ENCODE data around the gene ADGRL4.
"Not testable (repeated sequence)": the region's sequence is repeated elsewhere in the genome, so short reads cannot be mapped to it uniquely, and the experiment has no call there.

The ADGRL4 gene

DNA sequence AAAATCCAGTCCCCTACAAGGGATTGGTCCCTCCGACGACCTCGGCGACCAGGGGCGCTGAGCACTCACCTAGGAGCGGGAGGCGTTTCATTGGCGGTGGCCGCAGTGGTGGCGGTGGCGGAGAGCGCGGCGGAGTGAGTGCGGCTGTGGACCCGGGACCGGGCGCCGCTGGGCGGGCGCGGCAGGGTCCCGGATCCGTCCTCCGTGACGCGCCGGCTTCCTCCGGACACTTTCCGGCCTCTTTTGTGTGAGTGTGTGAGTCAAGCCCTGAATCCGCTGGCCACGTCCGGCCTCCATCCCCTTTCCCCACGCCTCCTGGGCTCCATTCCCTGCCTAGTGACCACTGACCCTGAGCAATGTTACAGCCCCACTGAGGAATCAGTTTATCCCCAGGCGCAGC lies at the start of gene ADGRL4:
Gene ADGRL4 (minus strand): TSS at position 167 of the 400 bp plus-strand sequence. CDS start 76 bp downstream, at position 91.
- no peak for DNase-seq (ENCODE audit: low read depth in 2 of 2, low spot score in 1 of 2)

DNA sequence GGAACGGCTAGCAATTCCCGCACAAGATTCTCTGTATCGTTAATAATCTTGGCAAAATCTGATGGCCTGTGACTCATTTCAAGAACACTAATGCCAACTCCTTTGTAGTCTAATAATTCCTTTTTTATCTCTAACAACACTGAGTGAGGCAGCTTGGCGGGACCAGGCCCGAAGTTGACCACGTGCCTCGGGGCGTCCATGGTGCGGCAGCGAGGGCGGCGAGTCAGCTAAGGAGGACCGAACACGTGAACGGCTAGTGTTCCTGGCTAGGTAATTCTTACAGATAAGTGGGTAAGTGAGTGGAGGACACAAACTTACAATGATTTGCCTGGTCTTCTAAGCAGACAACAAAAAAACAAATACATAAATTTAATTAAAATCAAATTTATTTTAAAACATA lies 49.3 kb upstream of the ADGRL4 start:
- DNase-seq (ENCODE audit: low read depth in 2 of 2, low spot score in 1 of 2): no peak

DNA sequence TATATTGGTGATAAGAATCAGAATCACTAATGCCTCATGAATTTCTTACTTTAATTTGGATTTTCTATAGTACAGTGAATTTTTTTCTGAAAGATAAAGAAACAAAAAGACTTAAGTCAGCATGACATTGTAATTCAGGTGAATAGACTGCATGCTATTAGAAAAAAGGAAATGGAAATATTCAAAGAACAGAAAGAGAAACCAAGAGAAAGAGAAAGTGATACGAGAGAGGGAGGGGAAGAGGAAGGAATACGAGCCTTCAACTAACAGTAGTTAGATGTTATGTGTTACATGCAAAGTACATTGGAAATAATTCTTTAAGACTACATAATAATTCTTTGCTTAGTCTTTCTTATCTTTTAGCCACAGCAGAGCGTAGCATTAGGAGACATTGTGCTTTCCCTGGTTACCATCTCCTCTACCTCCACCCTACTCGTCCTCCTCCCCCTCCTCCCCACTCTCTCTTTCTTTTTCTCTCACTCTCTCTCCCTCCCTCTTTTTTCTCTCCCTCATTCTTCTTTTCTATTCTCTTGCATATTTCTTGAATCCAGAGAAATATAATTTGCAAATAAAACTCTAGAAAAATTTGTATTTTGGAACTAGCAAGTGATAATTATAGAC lies 46.4 kb upstream of the ADGRL4 start:
- DNase-seq (ENCODE audit: low read depth in 2 of 2, low spot score in 1 of 2): no peak

DNA sequence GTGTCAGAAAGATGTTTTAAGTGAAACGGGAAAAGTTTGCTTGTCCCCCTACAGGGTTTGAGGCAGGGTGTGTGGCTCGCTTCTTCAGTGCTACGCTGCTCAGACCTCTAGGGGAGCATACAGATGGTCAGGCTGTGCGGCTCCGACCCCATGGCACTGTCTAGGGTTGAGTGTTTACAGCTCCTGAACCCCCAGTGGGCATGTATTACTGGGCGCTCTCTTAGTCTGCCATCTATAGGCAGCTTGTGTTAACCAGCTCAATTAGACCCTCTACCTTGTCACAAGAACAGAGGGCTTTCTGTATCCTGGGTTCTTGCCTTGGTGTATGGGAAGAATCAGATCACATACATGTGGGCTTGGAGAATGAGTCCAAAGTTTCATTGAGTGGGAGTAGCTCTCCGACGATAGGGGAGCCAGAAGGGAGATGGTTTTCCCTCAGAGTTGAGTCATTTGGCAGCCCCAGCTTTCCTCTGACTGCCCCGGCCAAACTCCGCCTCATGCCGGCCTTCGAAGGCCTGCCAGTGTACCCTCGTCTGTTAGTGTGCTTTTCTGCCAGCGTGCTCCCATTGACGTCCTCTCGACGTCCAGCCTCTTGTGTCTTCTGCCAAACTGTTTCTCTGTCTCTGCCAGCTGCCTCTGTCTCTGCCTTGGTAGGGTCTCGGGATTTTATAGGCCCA lies 38.6 kb upstream of the ADGRL4 start:
- no peak for DNase-seq (ENCODE audit: low read depth in 2 of 2, low spot score in 1 of 2)

DNA sequence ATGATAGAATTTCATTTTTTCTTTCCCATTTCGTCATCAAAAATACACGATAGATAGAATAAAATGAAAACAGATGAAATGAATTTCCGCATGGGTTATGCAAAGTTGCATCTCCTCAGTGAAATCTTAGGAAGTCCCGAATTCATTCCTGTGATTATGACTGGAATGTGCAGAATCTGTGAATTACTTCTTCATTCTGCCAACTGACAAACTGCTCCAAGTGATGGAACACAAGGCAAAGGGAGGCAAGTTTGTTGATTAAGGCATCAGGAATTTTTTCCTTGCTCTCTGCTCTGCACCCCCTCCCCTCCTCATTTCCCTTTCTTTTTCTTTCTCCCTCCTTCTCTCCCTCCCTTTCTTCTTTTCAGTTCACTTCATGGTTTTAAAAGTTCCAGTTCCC lies 37.0 kb upstream of the ADGRL4 start:
- DNase-seq (ENCODE audit: low read depth in 2 of 2, low spot score in 1 of 2): no peak

DNA sequence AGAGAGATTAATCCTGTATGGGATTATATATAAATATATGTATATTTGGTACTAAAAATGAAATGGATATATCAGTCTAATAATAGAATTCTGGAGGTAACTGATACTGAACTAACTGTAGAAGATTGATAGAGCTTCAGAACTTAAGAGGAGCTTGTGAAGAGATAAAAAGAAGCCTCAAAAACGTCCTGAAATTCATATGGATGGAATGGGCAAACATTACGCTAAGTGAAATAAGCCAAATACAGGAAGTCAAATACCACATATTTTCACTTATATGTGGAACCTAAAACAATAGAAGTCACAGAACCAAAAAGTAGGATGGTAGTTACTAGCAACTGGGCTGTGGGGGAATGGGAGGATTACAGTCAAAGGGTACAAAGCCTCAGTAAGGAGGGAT lies 36.0 kb upstream of the ADGRL4 start:
- DNase-seq (ENCODE audit: low read depth in 2 of 2, low spot score in 1 of 2): no peak

DNA sequence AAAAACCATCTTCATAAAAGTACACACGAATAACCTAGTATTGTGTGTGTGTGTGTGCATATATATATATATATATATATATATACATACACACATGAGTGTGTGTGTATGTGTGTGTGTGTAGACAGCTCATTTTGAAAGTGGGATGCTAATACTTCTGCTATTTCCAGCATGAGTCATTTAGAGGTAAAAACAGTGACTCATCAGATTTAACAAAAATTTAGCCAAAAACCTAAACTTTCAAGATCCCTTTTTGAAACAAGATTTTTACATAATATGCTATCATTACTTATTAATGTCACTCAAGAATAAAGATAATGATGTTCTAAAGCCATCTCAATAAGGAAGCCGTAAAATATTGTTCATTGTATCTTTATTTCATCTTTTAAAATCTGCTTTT lies 35.6 kb upstream of the ADGRL4 start:
- no peak for DNase-seq (ENCODE audit: low read depth in 2 of 2, low spot score in 1 of 2)

DNA sequence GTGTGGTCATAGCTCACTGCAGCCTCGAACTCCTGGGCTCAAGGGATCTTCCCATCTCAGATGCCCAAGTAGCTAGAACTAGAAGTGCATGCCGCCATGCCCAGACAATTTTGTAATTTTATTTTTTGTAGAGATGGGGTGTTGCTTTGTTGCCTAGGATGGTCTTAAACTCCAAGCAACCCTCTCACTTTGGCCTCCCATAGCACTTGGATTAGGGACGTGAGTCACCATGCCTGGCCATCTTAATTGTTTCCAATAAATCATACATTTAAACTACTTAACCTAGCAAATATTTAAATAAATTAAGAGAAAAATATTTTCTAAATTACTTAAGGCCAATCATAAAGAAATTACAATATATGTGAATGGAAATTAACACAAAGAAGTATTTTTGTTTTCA lies 35.1 kb upstream of the ADGRL4 start:
- no peak for DNase-seq (ENCODE audit: low read depth in 2 of 2, low spot score in 1 of 2)

DNA sequence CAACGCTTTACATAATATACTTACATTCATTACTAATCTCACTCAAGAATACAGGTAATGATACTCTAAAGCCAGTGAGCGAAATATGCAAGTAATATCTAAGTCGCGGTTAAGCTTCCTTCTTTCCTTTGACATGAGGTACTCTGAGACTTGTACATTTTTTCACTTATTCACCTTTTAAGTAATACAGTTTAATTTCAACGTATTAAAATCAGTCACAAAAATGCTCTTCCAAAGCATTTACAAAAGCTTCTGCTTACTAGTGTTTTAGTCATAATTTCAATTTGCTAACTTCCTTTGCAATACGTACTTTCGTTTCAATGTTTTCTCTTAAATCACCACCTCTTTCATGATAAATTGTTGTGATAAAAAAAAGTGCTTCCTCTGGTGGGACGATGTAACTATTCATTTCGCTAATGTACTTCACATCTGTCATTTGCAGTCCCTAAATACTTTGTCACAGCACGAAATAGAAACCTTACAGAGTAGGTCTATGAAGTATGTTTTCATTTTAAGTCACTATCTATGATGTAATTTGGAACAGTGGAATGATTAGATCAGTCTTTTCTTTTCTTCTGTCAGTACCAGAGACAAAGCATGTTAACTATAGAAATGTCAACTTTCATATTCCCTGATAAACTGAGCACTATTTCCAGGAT lies 34.0 kb upstream of the ADGRL4 start:
- no peak for DNase-seq (ENCODE audit: low read depth in 2 of 2, low spot score in 1 of 2)

DNA sequence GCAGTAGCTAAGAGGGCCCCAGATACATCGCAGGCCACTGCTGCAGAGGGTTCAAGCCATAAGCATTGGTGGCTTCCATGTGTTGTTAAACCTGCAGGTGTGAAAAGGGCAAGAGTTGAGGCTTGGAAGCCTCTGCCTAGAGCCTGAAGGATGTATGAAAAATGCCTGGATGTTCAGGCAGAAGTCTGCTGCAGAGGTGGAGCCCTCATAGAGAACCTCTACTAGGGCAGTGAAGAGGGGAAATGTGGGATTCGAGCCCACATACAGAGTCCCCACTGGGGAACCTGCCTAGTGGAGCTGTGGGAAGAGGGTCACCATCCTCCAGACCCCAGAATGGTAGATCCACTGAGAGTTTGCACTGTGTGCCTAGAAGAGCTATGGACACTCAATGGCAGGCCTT lies 30.6 kb upstream of the ADGRL4 start:
- DNase-seq (ENCODE audit: low read depth in 2 of 2, low spot score in 1 of 2): no peak

DNA sequence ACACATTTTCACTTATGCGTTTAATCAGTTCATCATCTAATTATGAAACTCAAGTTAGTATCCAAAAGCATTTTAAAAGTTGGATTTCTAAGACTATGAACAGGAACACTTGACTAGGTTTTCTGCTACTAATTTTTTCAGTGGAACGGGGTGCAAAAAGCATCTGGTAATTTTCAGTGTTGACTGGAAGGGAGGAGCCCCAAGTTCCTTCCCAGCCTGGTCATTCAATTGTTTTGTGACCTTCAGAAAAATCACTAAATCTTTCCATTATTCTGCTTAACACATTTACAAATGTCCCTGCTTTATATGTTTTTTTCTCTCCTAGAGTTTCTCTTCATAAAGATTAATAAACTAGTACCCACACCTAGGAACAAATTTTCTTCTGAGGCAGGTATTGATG lies 6.0 kb upstream of the ADGRL4 start:
- DNase-seq (ENCODE audit: low read depth in 2 of 2, low spot score in 1 of 2): no peak

DNA sequence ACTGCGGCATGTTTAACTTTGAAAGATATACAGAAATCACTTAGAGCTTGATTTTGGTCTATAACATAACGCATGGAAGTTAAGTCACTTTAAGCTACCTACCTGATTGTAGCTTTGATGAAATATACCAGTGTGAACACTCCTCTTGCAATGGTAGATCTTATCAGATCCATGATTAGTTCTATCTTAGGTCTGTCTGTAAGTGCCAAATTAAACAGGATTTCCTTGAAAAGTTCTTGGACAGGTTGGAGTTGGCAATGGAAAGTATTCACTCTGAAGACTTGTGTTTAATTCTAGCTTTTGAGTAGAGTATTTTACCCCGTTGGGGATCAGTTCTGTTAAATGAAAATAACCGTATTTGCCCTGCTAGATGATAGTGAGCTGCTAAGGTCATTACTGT lies 4.1 kb upstream of the ADGRL4 start:
- no peak for DNase-seq (ENCODE audit: low read depth in 2 of 2, low spot score in 1 of 2)

DNA sequence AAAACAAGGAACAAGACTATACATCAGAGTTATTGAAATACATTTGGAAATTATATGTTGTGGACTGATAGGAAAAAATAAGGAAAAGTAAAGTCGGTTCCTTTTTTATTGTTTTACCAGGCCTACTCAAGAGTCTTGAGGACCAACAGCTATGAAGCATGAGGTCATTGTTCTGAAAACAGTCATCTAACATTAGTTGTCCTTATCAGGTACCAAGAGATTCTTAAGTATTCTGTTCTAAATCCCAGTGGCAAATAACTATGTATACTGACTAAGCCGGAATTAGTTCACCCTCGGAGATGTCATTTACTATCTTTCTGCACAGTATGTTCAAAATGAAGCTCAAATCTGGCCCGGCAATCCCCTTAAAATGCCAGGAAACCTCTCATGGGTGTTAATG lies 585 bp downstream of the ADGRL4 start:
- DNase-seq (ENCODE audit: low read depth in 2 of 2, low spot score in 1 of 2): no peak

DNA sequence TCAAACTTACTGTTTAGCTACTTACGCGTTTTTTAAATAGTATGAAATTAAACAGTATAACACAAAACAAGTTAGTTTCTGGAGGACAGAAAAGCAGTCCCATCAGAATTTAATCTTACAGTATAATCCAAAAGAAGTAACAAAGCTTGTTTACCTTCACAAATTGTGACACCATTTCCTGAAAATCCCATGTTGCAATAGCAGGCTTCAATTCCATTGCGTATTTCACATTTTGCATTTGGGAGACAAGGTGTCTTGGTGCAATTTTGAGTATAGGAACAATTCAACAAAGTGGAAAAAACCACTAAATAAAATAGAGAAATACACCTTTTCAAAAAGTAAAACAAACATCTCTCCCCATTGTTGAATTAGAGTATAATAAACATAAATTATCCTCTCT lies 1.6 kb downstream of the ADGRL4 start:
- no peak for DNase-seq (ENCODE audit: low read depth in 2 of 2, low spot score in 1 of 2)

DNA sequence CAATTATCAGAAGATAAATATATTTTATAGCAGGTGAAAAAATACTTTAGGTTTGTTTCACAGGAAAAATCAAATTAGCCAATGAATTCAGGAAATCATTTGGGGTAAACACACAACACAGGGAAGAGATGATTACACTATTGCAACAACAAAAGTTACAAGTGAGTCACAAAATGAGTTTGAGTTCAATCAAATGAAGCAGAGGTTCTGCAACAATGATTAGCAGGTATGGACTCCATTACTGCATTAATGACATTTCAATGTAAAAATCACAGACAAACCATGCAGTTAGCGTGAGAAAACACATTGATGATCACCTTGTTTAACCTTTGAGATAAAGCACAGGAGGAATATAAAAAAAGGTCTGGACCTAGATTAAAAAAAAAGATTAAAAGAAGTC lies 9.7 kb downstream of the ADGRL4 start:
- no peak for DNase-seq (ENCODE audit: low read depth in 2 of 2, low spot score in 1 of 2)

DNA sequence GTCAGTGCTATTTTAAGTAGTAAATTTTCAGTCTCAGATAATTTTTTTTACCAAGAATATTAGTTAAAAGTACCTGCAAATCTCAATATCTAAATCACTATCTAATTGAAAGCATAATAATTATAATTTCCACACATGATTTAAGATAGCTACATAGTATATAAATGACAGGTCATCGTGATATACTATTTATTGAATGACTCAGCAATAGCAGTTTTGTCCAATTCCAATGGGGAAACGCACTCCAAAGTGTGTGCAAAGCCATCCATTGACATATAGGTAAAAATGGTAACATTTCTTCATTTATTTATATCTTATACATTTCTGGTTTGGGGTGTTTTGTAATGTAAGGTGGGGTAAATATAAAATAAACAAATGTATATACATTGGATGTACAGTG lies 19.5 kb downstream of the ADGRL4 start:
- no peak for DNase-seq (ENCODE audit: low read depth in 2 of 2, low spot score in 1 of 2)

DNA sequence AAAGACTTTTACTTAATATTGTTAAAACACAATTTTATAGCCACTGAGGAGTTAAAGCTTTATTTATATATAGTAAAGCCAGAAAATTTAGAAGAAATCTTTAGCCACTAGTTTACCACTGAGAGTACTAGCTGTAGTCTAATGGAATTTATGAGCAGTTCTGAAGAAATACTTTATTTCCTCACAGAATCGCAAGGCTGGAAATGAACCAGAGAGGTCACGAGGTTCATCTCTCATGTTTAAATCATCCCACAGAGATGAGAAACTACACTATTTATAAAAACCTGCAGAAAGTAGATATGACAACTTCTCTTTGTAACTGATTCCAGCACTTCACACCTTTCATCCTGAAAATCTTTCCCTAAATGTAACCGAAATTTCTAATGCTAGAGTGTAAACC lies 26.0 kb downstream of the ADGRL4 start:
- no peak for DNase-seq (ENCODE audit: low read depth in 2 of 2, low spot score in 1 of 2)

DNA sequence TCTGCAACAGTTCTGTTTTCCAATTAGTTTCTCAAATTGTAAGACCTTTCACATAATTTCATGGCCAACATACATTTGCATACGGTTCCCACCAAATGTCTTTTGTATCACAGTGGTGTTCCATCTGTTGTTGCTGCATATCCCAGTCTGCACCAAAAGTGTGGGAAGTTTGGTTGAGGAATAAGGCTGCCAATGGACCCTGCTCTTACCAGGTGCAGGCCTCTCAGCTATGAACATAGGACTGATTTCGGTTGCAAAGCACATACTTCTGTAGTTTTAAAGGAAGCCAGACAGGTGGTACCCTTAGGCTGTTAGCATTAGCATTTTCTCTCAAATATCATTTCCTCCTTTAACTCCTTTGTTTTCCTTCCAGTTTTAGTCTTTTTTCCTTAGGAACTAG lies 33.8 kb downstream of the ADGRL4 start:
- DNase-seq (ENCODE audit: low read depth in 2 of 2, low spot score in 1 of 2): no peak

DNA sequence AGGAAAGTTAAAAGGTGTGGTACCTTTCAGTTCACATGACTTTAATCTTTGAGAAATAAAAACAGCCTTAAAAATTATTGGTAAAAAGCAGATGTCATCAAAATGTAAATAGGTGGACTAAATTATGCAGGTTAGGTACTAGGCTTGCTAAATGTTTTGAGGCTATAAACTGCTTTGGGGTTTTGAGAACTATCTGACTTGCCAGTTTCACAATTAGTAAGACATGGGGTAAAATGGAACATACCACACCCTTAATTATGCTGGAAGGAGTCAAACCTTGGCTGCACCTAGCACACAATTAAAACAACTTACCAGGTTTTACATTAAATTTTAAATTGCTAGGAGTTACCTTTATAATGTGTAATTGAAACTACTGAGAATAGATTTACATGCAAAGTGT lies 39.4 kb downstream of the ADGRL4 start:
- DNase-seq (ENCODE audit: low read depth in 2 of 2, low spot score in 1 of 2): not testable (repeated sequence)

DNA sequence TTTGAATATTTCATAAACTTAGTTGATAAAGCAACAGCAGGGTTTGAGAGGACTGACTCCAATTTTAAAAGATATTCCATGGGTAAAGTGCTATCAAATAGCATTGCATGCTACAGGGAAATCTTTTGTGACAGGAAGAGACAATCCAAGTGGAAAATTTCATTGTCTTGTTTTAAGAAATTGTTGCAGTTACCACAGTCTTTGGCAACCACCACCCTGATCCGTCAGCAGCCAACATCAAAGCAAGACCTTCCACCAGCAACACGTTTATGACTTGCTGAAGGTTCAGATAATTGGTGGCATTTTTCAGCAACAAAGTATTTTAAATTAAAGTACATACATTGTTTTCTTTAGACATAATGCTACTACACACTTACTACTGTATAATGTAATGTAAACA lies 47.8 kb downstream of the ADGRL4 start:
- no peak for DNase-seq (ENCODE audit: low read depth in 2 of 2, low spot score in 1 of 2)

DNA sequence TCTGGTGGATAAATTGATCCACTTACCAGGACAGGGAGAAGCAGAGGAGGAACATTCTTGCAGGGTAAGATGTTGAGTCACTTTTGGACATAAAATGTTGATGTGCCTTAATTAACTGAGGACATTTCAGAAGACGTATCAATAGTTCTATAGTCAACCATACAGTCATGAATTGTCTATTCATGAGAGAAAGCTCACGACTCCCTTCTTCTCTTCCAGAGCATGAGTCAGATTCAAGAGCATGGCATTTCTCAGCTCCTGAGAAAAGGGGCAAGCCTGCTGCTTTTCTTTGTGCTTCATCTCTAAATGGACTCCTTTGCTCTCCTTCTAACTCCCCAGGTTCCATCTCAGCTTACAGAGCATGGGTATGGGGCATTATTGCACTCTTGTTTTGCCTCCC lies 55.7 kb downstream of the ADGRL4 start:
- no peak for DNase-seq (ENCODE audit: low read depth in 2 of 2, low spot score in 1 of 2)

DNA sequence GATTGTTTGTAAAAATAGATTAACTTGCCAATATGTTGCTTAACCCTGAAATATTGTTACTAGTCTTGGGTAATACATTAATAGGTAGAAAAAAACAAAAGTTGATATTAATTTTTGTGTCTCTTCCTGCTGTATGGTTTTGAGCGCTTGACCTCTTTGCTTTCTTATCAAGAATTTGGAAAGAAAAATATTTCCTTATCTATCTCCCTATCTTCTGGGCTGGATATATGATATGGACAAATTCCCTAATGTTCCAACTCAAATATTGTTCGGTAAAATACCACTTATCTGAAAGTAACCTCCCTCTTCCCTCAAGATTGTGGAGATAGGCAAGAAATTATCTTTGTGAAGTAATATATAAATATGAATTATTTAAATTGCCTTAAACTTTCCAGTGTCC lies 57.3 kb downstream of the ADGRL4 start:
- DNase-seq (ENCODE audit: low read depth in 2 of 2, low spot score in 1 of 2): no peak

DNA sequence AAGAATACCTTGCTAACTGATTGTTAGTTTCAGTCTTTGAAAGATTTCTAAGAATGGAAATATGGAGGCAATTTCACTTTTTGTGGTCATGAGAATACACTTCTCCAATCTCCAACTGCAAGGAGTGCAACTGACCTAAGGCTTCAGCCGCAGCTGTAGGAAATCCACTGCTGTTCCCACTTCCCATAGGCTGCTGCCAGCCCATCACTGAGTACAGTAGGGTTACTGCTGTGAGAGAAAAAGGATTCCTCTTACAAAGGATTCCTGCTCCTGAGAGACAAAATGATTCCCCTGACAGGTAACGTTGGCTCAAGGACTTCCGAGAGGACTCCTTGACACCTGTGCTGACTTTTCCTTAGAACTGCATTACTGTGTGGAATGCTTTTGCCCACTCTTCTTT lies 87.4 kb downstream of the ADGRL4 start:
- DNase-seq (ENCODE audit: low read depth in 2 of 2, low spot score in 1 of 2): no peak
